ENCODE measurements around the gene HYCC1. TPM values are rescaled to one million over a fixed set of nuclear protein-coding genes. Genes with fewer than 3 reads are reported as not detected.

The HYCC1 gene
- total and polyA plus RNA-seq, 2 experiments from 2014 or later: 55.6 to 62.9 TPM

DNA sequence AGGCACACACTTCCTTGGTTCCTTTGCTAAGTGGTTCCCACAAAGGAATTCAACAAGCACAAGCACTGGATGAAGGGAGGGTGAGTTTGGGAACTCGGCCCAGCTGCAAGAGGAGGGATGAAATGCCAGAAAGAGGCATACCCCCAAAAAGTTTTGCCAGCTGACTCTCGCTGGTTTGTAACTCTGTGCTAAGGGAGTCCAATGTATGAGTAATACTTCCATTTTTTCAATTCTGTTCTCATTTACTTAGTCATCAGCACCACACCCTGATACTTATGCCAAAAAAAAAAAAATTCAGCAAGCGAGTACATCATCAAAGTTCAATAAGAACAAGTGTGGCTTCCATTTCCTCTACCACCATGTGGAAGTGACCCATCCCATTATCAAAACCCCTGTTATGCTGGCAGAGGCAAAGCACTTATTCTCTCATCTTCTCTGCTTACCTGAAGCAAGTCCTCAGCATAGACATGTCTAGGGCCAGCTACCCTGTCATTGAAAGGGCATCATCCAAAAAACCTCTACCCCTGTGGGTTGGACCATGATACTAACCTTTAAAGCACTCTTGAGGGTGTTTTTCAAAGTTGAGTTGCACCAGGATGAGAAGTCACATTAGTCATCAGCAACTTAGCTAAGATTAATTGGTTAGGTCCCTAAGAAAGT is 6.9 kb upstream of the HYCC1 start:
- TF ChIP-seq EZH2phosphoT487 (IDR thresholded peaks at IDR 0.05; ENCODE audit: insufficient read depth, low read depth) (no peak), EZH2 (IDR thresholded peaks at IDR 0.05; ENCODE audit: insufficient read depth, poor library complexity, severe bottlenecking) (no peak)
- in situ Hi-C loops (cut with MboI): no loop called here
- DNase-seq: peak; percentile 89
- no peaks in the 10 kb centered on the region for H3K36me3 ChIP-seq (ENCODE audit: low read depth)
- H3K9me2 ChIP-seq (ENCODE audit: insufficient read depth): no peaks in the 10 kb centered on the region
- H3K27me3 ChIP-seq (replicated peaks; ENCODE audit: insufficient read depth): no peaks in the 10 kb centered on the region
- peaks cover 30% of the 10 kb centered on the region for H3F3A ChIP-seq (ENCODE audit: insufficient read depth)
- no peaks in the 10 kb centered on the region for H3K79me2 ChIP-seq (ENCODE audit: insufficient read depth)
- no peaks in the 10 kb centered on the region for H3K9me3 ChIP-seq (ENCODE audit: low read depth)
- WGBS, 2 experiments (ENCODE audit: low coverage in 1 of 2, low lambda C conversion rate in 2 of 2, missing lambda C conversion rate in 2 of 2): 0% methylated on average over 3 of the region's 3 CpGs
- H3K4me2 ChIP-seq (ENCODE audit: unreplicated experiment): peak overlapping the region; percentile 78
- H2AFZ ChIP-seq: peak overlapping the region; percentile 66
- H3K4me1 ChIP-seq (ENCODE audit: insufficient read depth): peaks cover 28% of the 10 kb centered on the region
- H3K4me3 ChIP-seq: peak overlapping the region; percentile 31; the same call in 1 of the 2 replicates
- H3K9ac ChIP-seq: peak overlapping the region; percentile 46; the same call in 1 of the 2 replicates
- H4K20me1 ChIP-seq (ENCODE audit: insufficient read depth): no peaks in the 10 kb centered on the region
- peak overlapping the region; percentile 93 for H3K27ac ChIP-seq

DNA sequence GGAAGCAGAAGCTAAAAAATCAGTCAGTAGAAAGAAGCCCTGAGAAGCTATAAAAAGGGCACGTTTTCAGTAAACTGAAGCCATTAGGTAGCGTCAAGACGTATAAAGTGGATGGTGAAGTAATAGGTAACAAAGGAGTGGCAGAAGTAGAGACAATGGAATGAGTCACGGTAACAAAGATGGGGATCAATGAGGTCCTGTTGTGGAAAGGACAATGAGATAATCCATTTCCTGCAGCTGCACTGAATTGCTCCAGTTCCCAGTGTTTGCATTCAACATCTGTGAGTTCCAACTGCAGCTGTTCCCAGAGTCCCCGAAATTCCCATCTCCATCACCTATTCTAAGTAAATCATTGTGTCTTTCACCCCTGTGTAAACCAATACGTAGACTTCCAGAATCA is 4.8 kb upstream of the HYCC1 start:
- Histone ChIP-seq H3K4me2 (ENCODE audit: unreplicated experiment) (no peak overlapping the region), H3K27ac (no peak overlapping the region), H2AFZ (no peak overlapping the region), H4K20me1 (ENCODE audit: insufficient read depth) (no peaks in the 10 kb centered on the region), H3K9me2 (ENCODE audit: insufficient read depth) (no peaks in the 10 kb centered on the region), H3K4me1 (ENCODE audit: insufficient read depth) (peaks cover 34% of the 10 kb centered on the region), H3K4me3 (no peak overlapping the region), H3K9ac (no peak overlapping the region), H3K79me2 (ENCODE audit: insufficient read depth) (peaks cover 1% of the 10 kb centered on the region), H3F3A (ENCODE audit: insufficient read depth) (peaks cover 30% of the 10 kb centered on the region), H3K36me3 (ENCODE audit: low read depth) (no peaks in the 10 kb centered on the region), H3K27me3 (replicated peaks; ENCODE audit: insufficient read depth) (no peaks in the 10 kb centered on the region), H3K9me3 (ENCODE audit: low read depth) (no peaks in the 10 kb centered on the region)
- DNase-seq: no peak
- in situ Hi-C loops (cut with MboI): no loop called here
- no peak for TF ChIP-seq EZH2phosphoT487 (IDR thresholded peaks at IDR 0.05; ENCODE audit: insufficient read depth, low read depth)
- WGBS, 2 experiments (ENCODE audit: low coverage in 1 of 2, low lambda C conversion rate in 2 of 2, missing lambda C conversion rate in 2 of 2): 94 to 95% methylated on average over 6 of the region's 6 CpGs

DNA sequence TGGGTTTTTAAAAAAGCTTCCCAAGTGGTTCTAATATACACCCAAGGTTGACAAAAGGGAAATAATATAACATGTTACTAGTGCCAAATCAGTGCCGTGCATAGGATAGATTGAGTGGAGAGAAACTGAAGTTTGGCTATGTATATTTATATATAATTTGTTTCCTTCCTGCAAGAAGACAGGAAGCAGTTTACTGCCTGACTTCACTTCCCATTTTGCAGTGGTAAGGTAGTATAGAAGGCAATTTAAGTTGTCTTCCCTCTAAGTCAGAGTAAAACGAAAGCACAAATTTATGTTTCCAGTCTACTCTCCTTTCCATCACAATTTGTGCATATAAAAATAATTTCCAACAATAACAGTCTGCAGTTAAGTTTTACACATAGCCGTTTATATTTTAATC is 3.4 kb upstream of the HYCC1 start:
- no peak overlapping the region for H3K27ac ChIP-seq
- H3K36me3 ChIP-seq (ENCODE audit: low read depth): no peaks in the 10 kb centered on the region
- WGBS, 2 experiments (ENCODE audit: low coverage in 1 of 2, low lambda C conversion rate in 2 of 2, missing lambda C conversion rate in 2 of 2): 59% methylated on average over 3 of the region's 3 CpGs
- peaks cover 30% of the 10 kb centered on the region for H3K4me1 ChIP-seq (ENCODE audit: insufficient read depth)
- H3K27me3 ChIP-seq (replicated peaks; ENCODE audit: insufficient read depth): no peaks in the 10 kb centered on the region
- no peak for DNase-seq
- no peak overlapping the region for H3K4me2 ChIP-seq (ENCODE audit: unreplicated experiment)
- H4K20me1 ChIP-seq (ENCODE audit: insufficient read depth): no peaks in the 10 kb centered on the region
- no peaks in the 10 kb centered on the region for H3K9me2 ChIP-seq (ENCODE audit: insufficient read depth)
- in situ Hi-C loops (cut with MboI): no loop called here
- no peak overlapping the region for H2AFZ ChIP-seq
- peaks cover 22% of the 10 kb centered on the region for H3F3A ChIP-seq (ENCODE audit: insufficient read depth)
- peaks cover 16% of the 10 kb centered on the region for H3K79me2 ChIP-seq (ENCODE audit: insufficient read depth)
- no peak for TF ChIP-seq EZH2 (IDR thresholded peaks at IDR 0.05; ENCODE audit: insufficient read depth, poor library complexity, severe bottlenecking)
- H3K4me3 ChIP-seq: no peak overlapping the region
- H3K9ac ChIP-seq: no peak overlapping the region
- no peaks in the 10 kb centered on the region for H3K9me3 ChIP-seq (ENCODE audit: low read depth)

DNA sequence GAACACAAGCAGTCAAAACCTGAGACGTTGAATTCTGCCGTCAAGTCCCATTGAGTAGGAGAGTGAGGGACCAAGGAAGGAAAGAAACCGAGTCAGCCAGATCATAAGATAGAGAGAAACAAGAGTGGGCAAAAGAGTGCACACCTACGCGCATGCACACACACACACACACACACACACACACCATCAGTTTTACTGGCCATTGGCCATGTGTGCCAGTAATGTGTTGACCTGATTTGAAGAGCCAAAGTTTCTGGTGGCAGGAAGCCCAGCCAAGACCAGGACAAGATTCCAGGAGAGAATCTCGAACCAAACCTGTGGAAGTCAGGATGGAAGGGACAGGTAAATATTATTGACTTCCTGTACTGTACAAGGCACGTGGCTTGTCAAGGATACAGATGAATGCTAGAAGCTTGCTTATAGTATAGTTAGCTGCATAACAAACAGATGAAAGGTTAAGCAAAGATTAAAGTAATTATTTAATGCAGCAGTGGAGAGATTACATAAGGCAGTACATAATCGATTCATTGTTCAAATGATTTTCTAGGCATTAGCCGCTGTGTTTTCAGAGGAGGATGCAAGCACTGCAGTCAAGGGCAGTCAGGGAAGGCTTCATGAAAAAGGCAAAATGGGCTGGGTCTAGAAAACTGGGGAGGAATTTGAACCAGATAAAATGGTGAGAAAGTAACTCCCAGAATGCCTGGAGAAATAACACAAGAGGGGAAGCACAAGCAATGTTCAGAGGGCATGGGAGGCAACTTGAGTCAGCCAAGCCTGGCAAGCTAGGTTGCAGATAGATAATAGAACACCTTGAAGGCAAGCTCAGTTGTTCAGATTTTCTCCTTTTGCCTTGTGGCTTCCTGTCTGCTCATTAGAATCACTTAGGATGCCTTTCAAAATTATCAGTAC is 2.7 kb upstream of the HYCC1 start:
- Histone ChIP-seq H3K27me3 (replicated peaks; ENCODE audit: insufficient read depth) (no peaks in the 10 kb centered on the region), H3K9ac (no peak overlapping the region), H3K79me2 (ENCODE audit: insufficient read depth) (peaks cover 23% of the 10 kb centered on the region), H4K20me1 (ENCODE audit: insufficient read depth) (no peaks in the 10 kb centered on the region), H3K9me2 (ENCODE audit: insufficient read depth) (no peaks in the 10 kb centered on the region), H3K4me2 (ENCODE audit: unreplicated experiment) (no peak overlapping the region), H2AFZ (no peak overlapping the region), H3K36me3 (ENCODE audit: low read depth) (no peaks in the 10 kb centered on the region), H3K27ac (no peak overlapping the region), H3K9me3 (ENCODE audit: low read depth) (no peaks in the 10 kb centered on the region), H3F3A (ENCODE audit: insufficient read depth) (peaks cover 15% of the 10 kb centered on the region), H3K4me1 (ENCODE audit: insufficient read depth) (peaks cover 32% of the 10 kb centered on the region), H3K4me3 (no peak overlapping the region)
- DNase-seq: no peak
- TF ChIP-seq EZH2 (IDR thresholded peaks at IDR 0.05; ENCODE audit: insufficient read depth, poor library complexity, severe bottlenecking): no peak
- 81 to 86% methylated on average over 9 of the region's 9 CpGs for WGBS, 2 experiments (ENCODE audit: low coverage in 1 of 2, low lambda C conversion rate in 2 of 2, missing lambda C conversion rate in 2 of 2)
- in situ Hi-C loops (cut with MboI): no loop called here

All from GM23248 (cell line).